ENCODE measurements around the gene RAB30.
"Not testable (repeated sequence)": the region's sequence is repeated elsewhere in the genome, so short reads cannot be mapped to it uniquely, and the experiment has no call there.

The RAB30 gene

GRCh38 chr11:82943430-82943829 is 128.3 kb downstream of the RAB30 start:
- H3K9ac ChIP-seq (ENCODE audit: low read length in 2 of 2); H3K36me3 ChIP-seq (ENCODE audit: control insufficient read depth in 2 of 2, insufficient read depth in 2 of 2, low read length in 2 of 2); H3K4me1 ChIP-seq (ENCODE audit: control insufficient read depth, insufficient read depth, low read length); H3K4me3 ChIP-seq (ENCODE audit: low read length in 2 of 2); H3K27me3 ChIP-seq (ENCODE audit: control insufficient read depth in 1 of 2, insufficient read depth in 2 of 2, low read length in 2 of 2); H3K9me3 ChIP-seq (ENCODE audit: control insufficient read depth in 2 of 2, low read length in 2 of 2); H3K27ac ChIP-seq (ENCODE audit: low read length): not testable (repeated sequence)

- H3K9ac ChIP-seq (ENCODE audit: low read length in 2 of 2) = no peak overlapping the region
- H3K9me3 ChIP-seq (ENCODE audit: control insufficient read depth in 2 of 2, low read length in 2 of 2) = no peaks in the 10 kb centered on the region
- no peak overlapping the region for H3K4me3 ChIP-seq (ENCODE audit: low read length in 2 of 2)
- H3K4me1 ChIP-seq (ENCODE audit: control insufficient read depth, insufficient read depth, low read length) = no peaks in the 10 kb centered on the region
- H3K36me3 ChIP-seq (ENCODE audit: control insufficient read depth in 2 of 2, insufficient read depth in 2 of 2, low read length in 2 of 2) = no peaks in the 10 kb centered on the region
- no peaks in the 10 kb centered on the region for H3K27me3 ChIP-seq (ENCODE audit: control insufficient read depth in 1 of 2, insufficient read depth in 2 of 2, low read length in 2 of 2)
- H3K27ac ChIP-seq (ENCODE audit: low read length) = no peak overlapping the region
Measured at GRCh38 chr11:82942376-82942775, 129.3 kb downstream of the RAB30 start.

GRCh38 chr11:82939456-82939855 is 132.2 kb downstream of the RAB30 start:
- no peaks in the 10 kb centered on the region for H3K36me3 ChIP-seq (ENCODE audit: control insufficient read depth in 2 of 2, insufficient read depth in 2 of 2, low read length in 2 of 2)
- H3K4me3 ChIP-seq (ENCODE audit: low read length in 2 of 2) = no peak overlapping the region
- no peak overlapping the region for H3K27ac ChIP-seq (ENCODE audit: low read length)
- no peaks in the 10 kb centered on the region for H3K27me3 ChIP-seq (ENCODE audit: control insufficient read depth in 1 of 2, insufficient read depth in 2 of 2, low read length in 2 of 2)
- no peaks in the 10 kb centered on the region for H3K9me3 ChIP-seq (ENCODE audit: control insufficient read depth in 2 of 2, low read length in 2 of 2)
- no peak overlapping the region for H3K9ac ChIP-seq (ENCODE audit: low read length in 2 of 2)
- no peaks in the 10 kb centered on the region for H3K4me1 ChIP-seq (ENCODE audit: control insufficient read depth, insufficient read depth, low read length)

- Histone ChIP-seq H3K4me3 (ENCODE audit: low read length in 2 of 2) (no peak overlapping the region), H3K4me1 (ENCODE audit: control insufficient read depth, insufficient read depth, low read length) (no peaks in the 10 kb centered on the region), H3K27me3 (ENCODE audit: control insufficient read depth in 1 of 2, insufficient read depth in 2 of 2, low read length in 2 of 2) (no peaks in the 10 kb centered on the region), H3K36me3 (ENCODE audit: control insufficient read depth in 2 of 2, insufficient read depth in 2 of 2, low read length in 2 of 2) (no peaks in the 10 kb centered on the region), H3K9me3 (ENCODE audit: control insufficient read depth in 2 of 2, low read length in 2 of 2) (no peaks in the 10 kb centered on the region), H3K9ac (ENCODE audit: low read length in 2 of 2) (no peak overlapping the region), H3K27ac (ENCODE audit: low read length) (no peak overlapping the region)
Measured at GRCh38 chr11:82937554-82937953, 134.1 kb downstream of the RAB30 start.

- H3K36me3 ChIP-seq (ENCODE audit: control insufficient read depth in 2 of 2, insufficient read depth in 2 of 2, low read length in 2 of 2) = no peaks in the 10 kb centered on the region
- H3K4me1 ChIP-seq (ENCODE audit: control insufficient read depth, insufficient read depth, low read length) = no peaks in the 10 kb centered on the region
- H3K9me3 ChIP-seq (ENCODE audit: control insufficient read depth in 2 of 2, low read length in 2 of 2) = no peaks in the 10 kb centered on the region
- no peak overlapping the region for H3K27ac ChIP-seq (ENCODE audit: low read length)
- no peak overlapping the region for H3K9ac ChIP-seq (ENCODE audit: low read length in 2 of 2)
- H3K4me3 ChIP-seq (ENCODE audit: low read length in 2 of 2) = no peak overlapping the region
- H3K27me3 ChIP-seq (ENCODE audit: control insufficient read depth in 1 of 2, insufficient read depth in 2 of 2, low read length in 2 of 2) = no peaks in the 10 kb centered on the region
Measured at GRCh38 chr11:82936261-82936660, 135.4 kb downstream of the RAB30 start.

- Histone ChIP-seq H3K9ac (ENCODE audit: low read length in 2 of 2) (no peak overlapping the region), H3K27me3 (ENCODE audit: control insufficient read depth in 1 of 2, insufficient read depth in 2 of 2, low read length in 2 of 2) (no peaks in the 10 kb centered on the region), H3K9me3 (ENCODE audit: control insufficient read depth in 2 of 2, low read length in 2 of 2) (no peaks in the 10 kb centered on the region), H3K4me3 (ENCODE audit: low read length in 2 of 2) (no peak overlapping the region), H3K36me3 (ENCODE audit: control insufficient read depth in 2 of 2, insufficient read depth in 2 of 2, low read length in 2 of 2) (no peaks in the 10 kb centered on the region), H3K4me1 (ENCODE audit: control insufficient read depth, insufficient read depth, low read length) (no peaks in the 10 kb centered on the region), H3K27ac (ENCODE audit: low read length) (no peak overlapping the region)
Measured at GRCh38 chr11:82932564-82932963, 139.1 kb downstream of the RAB30 start.

GRCh38 chr11:82930734-82931133 is 141.0 kb downstream of the RAB30 start:
- H3K27me3 ChIP-seq (ENCODE audit: control insufficient read depth in 1 of 2, insufficient read depth in 2 of 2, low read length in 2 of 2) = no peaks in the 10 kb centered on the region
- no peak overlapping the region for H3K9ac ChIP-seq (ENCODE audit: low read length in 2 of 2)
- H3K27ac ChIP-seq (ENCODE audit: low read length) = no peak overlapping the region
- no peaks in the 10 kb centered on the region for H3K9me3 ChIP-seq (ENCODE audit: control insufficient read depth in 2 of 2, low read length in 2 of 2)
- no peaks in the 10 kb centered on the region for H3K36me3 ChIP-seq (ENCODE audit: control insufficient read depth in 2 of 2, insufficient read depth in 2 of 2, low read length in 2 of 2)
- H3K4me1 ChIP-seq (ENCODE audit: control insufficient read depth, insufficient read depth, low read length) = no peaks in the 10 kb centered on the region
- no peak overlapping the region for H3K4me3 ChIP-seq (ENCODE audit: low read length in 2 of 2)

- Histone ChIP-seq H3K9me3 (ENCODE audit: control insufficient read depth in 2 of 2, low read length in 2 of 2) (no peaks in the 10 kb centered on the region), H3K4me1 (ENCODE audit: control insufficient read depth, insufficient read depth, low read length) (no peaks in the 10 kb centered on the region), H3K27ac (ENCODE audit: low read length) (no peak overlapping the region), H3K36me3 (ENCODE audit: control insufficient read depth in 2 of 2, insufficient read depth in 2 of 2, low read length in 2 of 2) (no peaks in the 10 kb centered on the region), H3K4me3 (ENCODE audit: low read length in 2 of 2) (no peak overlapping the region), H3K27me3 (ENCODE audit: control insufficient read depth in 1 of 2, insufficient read depth in 2 of 2, low read length in 2 of 2) (no peaks in the 10 kb centered on the region), H3K9ac (ENCODE audit: low read length in 2 of 2) (no peak overlapping the region)
Measured at GRCh38 chr11:82930229-82930628, 141.5 kb downstream of the RAB30 start.

- H3K4me3 ChIP-seq (ENCODE audit: low read length in 2 of 2) = no peak overlapping the region
- no peaks in the 10 kb centered on the region for H3K4me1 ChIP-seq (ENCODE audit: control insufficient read depth, insufficient read depth, low read length)
- no peaks in the 10 kb centered on the region for H3K27me3 ChIP-seq (ENCODE audit: control insufficient read depth in 1 of 2, insufficient read depth in 2 of 2, low read length in 2 of 2)
- no peak overlapping the region for H3K9ac ChIP-seq (ENCODE audit: low read length in 2 of 2)
- no peak overlapping the region for H3K27ac ChIP-seq (ENCODE audit: low read length)
- no peaks in the 10 kb centered on the region for H3K36me3 ChIP-seq (ENCODE audit: control insufficient read depth in 2 of 2, insufficient read depth in 2 of 2, low read length in 2 of 2)
- no peaks in the 10 kb centered on the region for H3K9me3 ChIP-seq (ENCODE audit: control insufficient read depth in 2 of 2, low read length in 2 of 2)
Measured at GRCh38 chr11:82929121-82929520, 142.6 kb downstream of the RAB30 start.

- no peak overlapping the region for H3K4me3 ChIP-seq (ENCODE audit: low read length in 2 of 2)
- H3K27ac ChIP-seq (ENCODE audit: low read length) = no peak overlapping the region
- H3K4me1 ChIP-seq (ENCODE audit: control insufficient read depth, insufficient read depth, low read length) = no peaks in the 10 kb centered on the region
- no peaks in the 10 kb centered on the region for H3K36me3 ChIP-seq (ENCODE audit: control insufficient read depth in 2 of 2, insufficient read depth in 2 of 2, low read length in 2 of 2)
- no peaks in the 10 kb centered on the region for H3K27me3 ChIP-seq (ENCODE audit: control insufficient read depth in 1 of 2, insufficient read depth in 2 of 2, low read length in 2 of 2)
- no peak overlapping the region for H3K9ac ChIP-seq (ENCODE audit: low read length in 2 of 2)
- H3K9me3 ChIP-seq (ENCODE audit: control insufficient read depth in 2 of 2, low read length in 2 of 2) = no peaks in the 10 kb centered on the region
Measured at GRCh38 chr11:82927264-82927880, 144.3 kb downstream of the RAB30 start.

GRCh38 chr11:82924522-82925224 is 147.0 kb downstream of the RAB30 start:
- H3K9ac ChIP-seq (ENCODE audit: low read length in 2 of 2) = no peak overlapping the region
- H3K4me1 ChIP-seq (ENCODE audit: control insufficient read depth, insufficient read depth, low read length) = no peaks in the 10 kb centered on the region
- H3K4me3 ChIP-seq (ENCODE audit: low read length in 2 of 2) = no peak overlapping the region
- H3K27me3 ChIP-seq (ENCODE audit: control insufficient read depth in 1 of 2, insufficient read depth in 2 of 2, low read length in 2 of 2) = no peaks in the 10 kb centered on the region
- H3K9me3 ChIP-seq (ENCODE audit: control insufficient read depth in 2 of 2, low read length in 2 of 2) = no peaks in the 10 kb centered on the region
- no peaks in the 10 kb centered on the region for H3K36me3 ChIP-seq (ENCODE audit: control insufficient read depth in 2 of 2, insufficient read depth in 2 of 2, low read length in 2 of 2)
- no peak overlapping the region for H3K27ac ChIP-seq (ENCODE audit: low read length)
